ENCODE measurements around the gene APOA1.

The APOA1 gene

DNA sequence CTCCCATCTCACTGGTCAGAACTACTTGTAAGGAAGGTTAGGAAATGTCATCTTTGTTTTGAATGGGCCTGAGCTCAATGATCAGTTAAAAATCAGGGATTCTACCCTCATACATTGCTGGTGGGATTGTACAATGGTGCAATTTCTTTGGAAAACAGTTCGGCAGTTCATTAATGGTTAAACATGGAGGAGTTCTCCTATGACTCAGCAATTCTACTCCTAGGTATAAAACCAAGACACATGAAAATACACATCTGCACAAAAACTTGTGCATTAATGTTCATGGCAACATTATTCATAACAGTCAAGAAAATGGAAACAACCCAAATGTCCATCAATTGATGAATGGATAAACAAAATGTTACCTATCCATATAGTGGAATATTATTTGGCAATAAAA lies 40.9 kb downstream of the APOA1 start:
- no peak for TF ChIP-seq POLR2AphosphoS5 (IDR thresholded peaks at IDR 0.05; ENCODE audit: low read depth)
- TF ChIP-seq REST (IDR thresholded peaks at IDR 0.05; ENCODE audit: insufficient replicate concordance, low read depth), result no peak
- no peak for TF ChIP-seq SPI1 (IDR thresholded peaks at IDR 0.05; ENCODE audit: borderline replicate concordance, low read depth)
- no peak for TF ChIP-seq GABPA (IDR thresholded peaks at IDR 0.05; ENCODE audit: low read depth)
- TF ChIP-seq CTCF (IDR thresholded peaks at IDR 0.05; ENCODE audit: insufficient read depth, low read length), result no peak
- Histone ChIP-seq H3K4me3 (replicated peaks; ENCODE audit: insufficient read depth, low read length) (no peak overlapping the region), H3K27me3 (ENCODE audit: insufficient read depth, poor library complexity, severe bottlenecking) (no peaks in the 10 kb centered on the region), H3K27ac (replicated peaks) (no peak overlapping the region)
- DNase-seq (ENCODE audit: low read depth in 1 of 2, low spot score in 1 of 2), result no peak

DNA sequence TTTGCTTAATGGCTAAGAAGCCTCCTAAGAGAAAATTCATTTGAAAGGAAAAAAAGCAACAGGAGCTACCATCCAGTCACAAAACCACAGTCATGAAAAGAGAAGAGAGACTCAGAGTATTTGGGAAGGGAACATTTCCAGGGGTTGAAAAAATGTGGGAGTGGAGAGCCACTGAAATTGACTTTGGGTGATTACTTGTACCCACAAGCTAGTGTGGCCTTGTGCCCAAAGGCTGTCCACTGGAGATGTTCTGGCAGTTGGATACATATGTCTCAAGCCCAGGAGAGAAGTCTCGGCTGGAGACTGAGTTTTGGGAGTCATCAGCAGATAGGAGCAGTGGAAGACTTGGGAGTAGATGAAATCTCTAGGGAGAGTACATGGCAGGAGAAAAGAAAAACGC lies 42.6 kb downstream of the APOA1 start:
- Histone ChIP-seq H3K27ac (replicated peaks) (no peak overlapping the region), H3K4me3 (replicated peaks; ENCODE audit: insufficient read depth, low read length) (no peak overlapping the region), H3K27me3 (ENCODE audit: insufficient read depth, poor library complexity, severe bottlenecking) (no peaks in the 10 kb centered on the region)
- no peak for DNase-seq (ENCODE audit: low read depth in 1 of 2, low spot score in 1 of 2)
- no peak for TF ChIP-seq POLR2AphosphoS5 (IDR thresholded peaks at IDR 0.05; ENCODE audit: low read depth)
- no peak for TF ChIP-seq REST (IDR thresholded peaks at IDR 0.05; ENCODE audit: insufficient replicate concordance, low read depth)
- TF ChIP-seq SPI1 (IDR thresholded peaks at IDR 0.05; ENCODE audit: borderline replicate concordance, low read depth), result no peak
- TF ChIP-seq CTCF (IDR thresholded peaks at IDR 0.05; ENCODE audit: insufficient read depth, low read length), result no peak
- TF ChIP-seq GABPA (IDR thresholded peaks at IDR 0.05; ENCODE audit: low read depth), result no peak

DNA sequence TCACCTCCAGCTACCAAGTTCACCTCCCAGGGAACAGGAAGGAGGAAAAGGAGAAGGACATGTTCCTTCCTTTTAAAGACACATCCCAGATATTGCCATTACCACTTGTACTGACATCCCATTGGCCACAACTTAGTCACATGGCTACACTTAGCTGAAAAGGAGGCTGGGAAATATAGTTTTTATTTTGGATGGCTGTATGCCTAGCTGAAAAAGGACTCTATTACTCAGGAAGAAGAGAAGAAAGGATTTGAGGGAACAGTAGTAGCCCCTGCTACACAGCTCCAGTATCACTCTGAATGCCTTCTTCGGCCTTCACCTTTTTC lies 43.7 kb downstream of the APOA1 start:
- no peak for DNase-seq (ENCODE audit: low read depth in 1 of 2, low spot score in 1 of 2)
- Histone ChIP-seq H3K27me3 (ENCODE audit: insufficient read depth, poor library complexity, severe bottlenecking) (no peaks in the 10 kb centered on the region), H3K27ac (replicated peaks) (no peak overlapping the region), H3K4me3 (replicated peaks; ENCODE audit: insufficient read depth, low read length) (no peak overlapping the region)
- TF ChIP-seq SPI1 (IDR thresholded peaks at IDR 0.05; ENCODE audit: borderline replicate concordance, low read depth), result no peak
- no peak for TF ChIP-seq CTCF (IDR thresholded peaks at IDR 0.05; ENCODE audit: insufficient read depth, low read length)
- TF ChIP-seq POLR2AphosphoS5 (IDR thresholded peaks at IDR 0.05; ENCODE audit: low read depth), result no peak
- TF ChIP-seq REST (IDR thresholded peaks at IDR 0.05; ENCODE audit: insufficient replicate concordance, low read depth), result no peak
- no peak for TF ChIP-seq GABPA (IDR thresholded peaks at IDR 0.05; ENCODE audit: low read depth)

All from HL-60 (cell line).